GM21381 (cell line): Measurements from ENCODE around the gene NME3.

Source experiments
- ATAC-seq: cut with Tn5 transposase; IDR thresholded peaks from one replicate; pipeline ENCODE4 v1.9.1; 2021; ENCODE audit warnings: mild to moderate bottlenecking, moderate library complexity; ENCODE audit not compliant: unreplicated experiment

The NME3 gene

DNA sequence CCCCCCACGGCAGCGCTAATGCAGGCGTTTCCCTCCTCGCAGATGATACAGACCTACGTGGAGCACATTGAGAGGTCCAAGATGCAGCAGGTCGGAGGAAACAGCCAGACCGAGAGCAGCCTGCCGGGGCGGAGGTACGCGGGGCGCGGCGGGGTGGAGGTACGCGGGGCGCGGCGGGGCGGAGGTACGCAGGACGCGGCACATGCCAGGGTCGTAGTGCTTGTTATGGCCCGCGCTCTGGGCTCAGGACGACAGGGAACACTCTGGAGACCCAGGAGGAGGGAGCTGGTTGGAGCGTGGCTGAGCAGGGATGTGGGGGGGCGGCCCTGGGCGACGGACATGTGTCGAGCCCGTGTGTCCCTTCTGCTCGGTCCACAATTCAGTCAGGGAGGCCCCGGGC is 41.9 kb downstream of the NME3 start:
- ATAC-seq = no peak

DNA sequence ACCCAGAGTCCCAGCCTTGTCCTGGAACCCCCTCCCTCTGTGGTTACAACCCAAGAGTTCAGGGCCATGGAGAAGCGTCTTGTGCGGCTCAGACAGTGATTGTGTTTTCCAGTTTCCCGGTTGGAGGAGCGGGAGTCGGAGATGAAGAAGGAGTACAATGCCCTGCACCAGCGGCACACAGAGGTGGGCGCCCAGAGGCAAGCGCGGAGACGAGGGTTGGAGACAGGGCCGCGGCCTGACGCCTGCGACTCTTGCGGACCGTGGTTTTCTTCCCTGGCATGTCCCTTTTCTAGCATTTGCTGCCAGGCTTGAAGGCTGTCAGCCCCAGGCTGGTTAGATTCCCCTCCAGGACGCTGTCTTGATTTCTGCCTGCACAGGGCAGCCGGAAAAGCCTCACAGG is 42.3 kb downstream of the NME3 start:
- ATAC-seq = no peak

DNA sequence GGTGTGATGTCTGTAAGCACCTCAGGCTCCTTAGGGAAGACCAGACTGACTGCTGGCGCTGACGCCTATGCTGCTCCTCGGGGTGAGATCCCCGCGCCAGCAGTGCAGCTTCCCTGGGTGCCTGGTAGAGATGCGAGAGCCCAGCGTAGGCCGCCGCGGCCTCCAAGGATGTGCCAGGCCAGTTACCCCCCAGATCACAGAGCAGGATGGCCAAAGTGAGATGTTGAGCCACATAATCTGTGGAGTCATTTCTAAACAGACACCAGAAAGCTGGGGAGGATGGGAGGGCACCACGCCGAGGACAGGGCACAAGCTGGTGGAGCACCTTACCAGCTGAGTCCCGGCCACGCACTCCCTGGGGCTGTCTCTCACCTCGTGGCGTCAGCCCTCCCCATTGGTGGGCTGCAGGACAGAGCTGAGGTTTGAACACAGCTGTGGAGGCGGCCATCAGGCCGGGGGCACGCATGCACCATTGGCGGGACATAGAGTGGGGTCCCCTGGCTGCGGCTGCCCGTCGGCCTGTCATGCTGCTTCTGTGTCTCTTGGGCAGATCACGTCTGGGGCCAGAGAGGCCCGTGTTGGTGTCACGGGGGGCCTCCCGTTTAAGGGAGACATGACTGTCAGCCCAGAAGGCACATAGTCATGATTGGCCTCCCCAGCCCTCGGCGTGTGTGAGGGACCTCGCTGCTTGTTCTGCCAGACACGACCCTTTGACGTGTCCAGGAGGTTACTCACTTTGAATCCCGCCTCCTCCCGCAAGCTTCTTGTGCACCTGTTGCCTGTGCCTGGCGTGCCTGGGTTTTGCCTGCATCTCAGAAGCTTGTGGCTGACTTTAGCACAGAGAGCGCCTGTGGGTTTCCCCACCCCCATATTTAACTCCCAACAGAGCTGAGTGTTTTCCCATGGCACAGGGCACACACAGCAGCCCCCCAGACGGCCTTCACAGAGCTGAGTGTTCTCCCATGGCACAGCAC is 43.4 kb downstream of the NME3 start:
- no peak for ATAC-seq

DNA sequence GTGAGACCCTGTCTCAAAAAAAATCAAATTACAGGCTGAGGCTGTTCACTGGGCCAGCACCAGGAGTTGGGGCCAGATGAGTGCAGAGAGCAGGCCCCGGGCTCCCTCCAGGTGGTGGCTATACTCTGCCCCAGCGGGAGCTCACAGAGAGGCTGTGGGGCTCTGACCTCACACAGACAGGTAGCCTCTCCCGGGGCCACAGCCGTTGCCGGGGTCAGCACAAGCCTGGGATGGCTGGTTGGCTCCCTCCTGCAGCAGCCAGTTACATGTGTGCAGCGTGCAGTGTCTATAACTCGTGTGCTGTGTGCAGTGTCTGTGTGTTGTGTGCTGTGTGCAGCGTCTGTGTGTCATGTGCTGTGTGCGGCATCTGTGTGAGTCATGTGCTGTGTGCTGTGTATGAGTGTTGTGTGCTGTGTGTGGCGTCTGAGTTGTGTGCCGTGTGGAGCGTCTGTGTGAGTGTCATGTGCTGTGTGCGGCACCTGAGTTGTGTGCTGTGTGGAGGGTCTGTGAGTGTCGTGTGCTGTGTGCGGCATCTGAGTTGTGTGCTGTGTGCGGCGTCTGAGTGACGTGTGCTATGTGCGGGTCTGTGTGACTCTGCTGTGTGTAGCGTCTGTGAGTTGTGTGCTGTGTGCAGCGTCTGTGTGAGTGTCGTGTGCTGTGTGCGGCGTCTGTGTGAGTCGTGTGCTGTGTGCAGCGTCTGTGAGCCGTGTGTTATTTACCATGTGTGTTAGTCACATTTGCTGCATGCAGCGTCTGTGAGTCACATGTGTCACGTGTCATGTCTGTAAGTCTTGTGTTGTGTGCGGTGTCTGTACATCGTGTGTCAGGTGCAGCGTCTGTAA is 44.5 kb downstream of the NME3 start:
- no peak for ATAC-seq

DNA sequence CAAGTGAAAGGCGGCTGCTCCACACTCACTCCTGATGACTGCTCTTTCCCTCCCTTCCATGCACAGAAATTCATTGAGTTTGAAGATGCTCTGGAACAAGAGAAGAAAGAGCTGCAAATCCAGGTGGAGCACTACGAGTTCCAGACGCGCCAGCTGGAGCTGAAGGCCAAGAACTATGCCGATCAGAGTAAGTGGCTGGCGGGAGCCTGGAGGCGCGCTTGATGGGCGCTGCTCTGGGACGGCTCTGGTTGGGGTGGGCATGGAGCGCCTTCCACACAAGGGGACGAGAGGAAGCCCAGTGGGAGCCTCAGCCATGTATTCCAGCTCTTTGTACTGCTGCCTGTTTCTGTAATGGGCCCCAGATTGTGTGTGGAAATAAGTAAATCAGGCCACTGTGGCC is 46.9 kb downstream of the NME3 start:
- ATAC-seq = no peak

DNA sequence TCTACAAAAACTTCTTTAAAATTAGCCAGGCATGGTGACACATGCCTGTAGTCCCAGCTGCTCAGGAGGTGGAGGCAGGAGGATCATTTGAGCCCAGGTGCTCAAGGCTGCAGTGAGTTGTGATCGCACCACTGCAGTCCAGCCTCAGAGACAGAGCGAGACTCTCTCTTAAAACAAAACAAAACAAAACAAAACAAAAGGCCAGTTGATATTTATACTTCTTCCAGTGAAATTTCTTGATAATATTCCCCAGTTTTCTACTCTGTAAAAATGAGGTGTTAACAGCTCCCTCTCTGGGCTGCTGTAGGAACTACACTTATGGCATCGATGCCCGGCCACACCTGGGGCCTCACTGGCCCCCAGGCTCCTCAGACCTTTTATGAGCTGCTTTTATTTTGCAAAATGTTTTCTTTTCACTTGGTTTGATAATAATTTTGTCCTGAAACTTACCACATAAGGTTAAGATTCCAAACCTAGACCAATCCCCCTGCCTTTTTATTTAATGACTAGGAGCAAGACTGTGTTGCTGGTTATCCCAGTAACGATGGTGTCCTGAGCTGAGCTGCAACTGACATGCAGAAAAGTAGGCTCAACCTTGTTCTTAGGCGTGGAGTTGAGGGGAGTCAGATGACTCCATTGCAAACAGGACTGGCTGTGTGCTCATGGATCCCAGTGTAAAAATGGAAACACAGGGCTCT is 47.7 kb downstream of the NME3 start:
- ATAC-seq = no peak

DNA sequence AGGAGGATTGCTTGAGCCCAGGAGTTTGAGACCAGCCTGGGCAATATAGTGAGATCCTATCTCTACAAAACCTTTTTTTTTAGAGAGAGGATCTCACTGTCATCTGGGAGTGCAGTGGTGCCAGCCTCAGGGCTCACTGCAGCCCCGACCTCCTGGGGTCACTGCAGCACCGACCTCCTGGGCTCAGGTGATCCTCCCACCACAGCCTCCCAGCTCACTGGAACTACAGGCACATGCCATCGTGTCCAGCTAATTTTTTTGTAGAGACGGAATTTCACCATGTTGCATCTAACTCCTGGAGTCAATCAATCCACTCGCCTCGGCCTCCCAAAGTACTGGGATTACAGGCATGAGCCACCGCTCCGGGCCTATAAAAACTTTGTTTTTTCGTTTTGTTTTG is 50.0 kb downstream of the NME3 start:
- ATAC-seq = no peak
